ENCODE measurements around the gene RRBP1. TPM values are rescaled to one million over a fixed set of nuclear protein-coding genes. Genes with fewer than 3 reads are reported as not detected.
A peak's percentile ranks its signal among the peaks of the same experiment; 100 is the strongest.

The RRBP1 gene
- total RNA-seq, 1 donor from 2014 or later = 79.8 TPM

DNA sequence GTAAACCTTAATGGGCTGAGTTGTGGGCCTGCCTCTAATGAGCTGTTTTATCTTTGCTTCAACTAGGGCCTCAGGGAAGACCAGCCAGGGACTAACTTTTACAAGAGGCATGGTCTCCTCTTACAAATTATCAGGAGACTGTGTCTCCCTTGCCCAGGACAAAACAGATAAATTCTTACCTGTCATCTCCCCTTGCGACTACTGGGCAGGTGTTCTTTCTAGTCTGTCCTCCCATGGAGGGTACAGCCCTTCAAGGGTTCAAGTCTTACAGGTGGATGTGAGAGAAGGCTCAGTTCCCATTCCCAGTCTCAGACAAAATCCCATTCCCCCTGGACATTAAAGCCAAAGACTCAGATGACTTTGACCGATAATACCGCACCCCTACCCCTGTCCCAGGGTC lies 13.6 kb downstream of the RRBP1 start:
- no peaks in the 10 kb centered on the region for H3K27me3 ChIP-seq
- no peaks in the 10 kb centered on the region for H3K36me3 ChIP-seq
- H3K4me3 ChIP-seq = no peak overlapping the region
- DNase-seq (ENCODE audit: extremely low spot score in 2 of 2) = no peak
- H3K9me3 ChIP-seq = no peaks in the 10 kb centered on the region
- TF ChIP-seq POLR2AphosphoS5 (IDR thresholded peaks at IDR 0.05; ENCODE audit: insufficient read depth in 1 of 2, low read depth in 1 of 2) (no peak), POLR2A (IDR thresholded peaks at IDR 0.05) (no peak)
- TF ChIP-seq, protein P1, sequence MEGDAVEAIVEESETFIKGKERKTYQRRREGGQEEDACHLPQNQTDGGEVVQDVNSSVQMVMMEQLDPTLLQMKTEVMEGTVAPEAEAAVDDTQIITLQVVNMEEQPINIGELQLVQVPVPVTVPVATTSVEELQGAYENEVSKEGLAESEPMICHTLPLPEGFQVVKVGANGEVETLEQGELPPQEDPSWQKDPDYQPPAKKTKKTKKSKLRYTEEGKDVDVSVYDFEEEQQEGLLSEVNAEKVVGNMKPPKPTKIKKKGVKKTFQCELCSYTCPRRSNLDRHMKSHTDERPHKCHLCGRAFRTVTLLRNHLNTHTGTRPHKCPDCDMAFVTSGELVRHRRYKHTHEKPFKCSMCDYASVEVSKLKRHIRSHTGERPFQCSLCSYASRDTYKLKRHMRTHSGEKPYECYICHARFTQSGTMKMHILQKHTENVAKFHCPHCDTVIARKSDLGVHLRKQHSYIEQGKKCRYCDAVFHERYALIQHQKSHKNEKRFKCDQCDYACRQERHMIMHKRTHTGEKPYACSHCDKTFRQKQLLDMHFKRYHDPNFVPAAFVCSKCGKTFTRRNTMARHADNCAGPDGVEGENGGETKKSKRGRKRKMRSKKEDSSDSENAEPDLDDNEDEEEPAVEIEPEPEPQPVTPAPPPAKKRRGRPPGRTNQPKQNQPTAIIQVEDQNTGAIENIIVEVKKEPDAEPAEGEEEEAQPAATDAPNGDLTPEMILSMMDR (IDR thresholded peaks at IDR 0.05) = no peak
- intact Hi-C loops (cut with DNase I) = no loop called here
- H3K27ac ChIP-seq = no peak overlapping the region
- peaks cover 45% of the 10 kb centered on the region for H3K4me1 ChIP-seq

DNA sequence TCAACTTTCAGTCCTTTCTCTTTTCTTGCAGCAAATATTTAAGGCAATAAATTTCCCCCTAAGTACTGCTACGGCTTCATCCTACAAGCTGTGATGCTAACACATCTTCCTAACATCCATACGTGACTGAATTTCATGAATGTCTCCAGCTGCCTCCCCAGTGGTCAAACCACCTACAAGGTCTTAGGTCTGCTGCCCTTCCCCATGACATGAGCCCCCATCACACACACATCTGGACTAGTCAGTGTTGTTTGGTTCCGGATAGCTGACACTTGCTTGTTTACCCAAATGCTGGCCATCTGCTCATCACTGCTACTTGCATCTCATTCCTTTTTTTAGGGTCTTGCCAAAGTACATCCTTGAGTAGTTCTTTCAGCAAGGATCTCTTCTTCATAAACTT lies 14.6 kb downstream of the RRBP1 start:
- H3K36me3 ChIP-seq = no peaks in the 10 kb centered on the region
- no peak for DNase-seq (ENCODE audit: extremely low spot score in 2 of 2)
- intact Hi-C loops (cut with DNase I) = no loop called here
- H3K4me3 ChIP-seq = no peak overlapping the region
- peaks cover 47% of the 10 kb centered on the region for H3K4me1 ChIP-seq
- no peaks in the 10 kb centered on the region for H3K27me3 ChIP-seq
- no peaks in the 10 kb centered on the region for H3K9me3 ChIP-seq
- no peak overlapping the region for H3K27ac ChIP-seq
- TF ChIP-seq POLR2AphosphoS5 (IDR thresholded peaks at IDR 0.05; ENCODE audit: insufficient read depth in 1 of 2, low read depth in 1 of 2) = no peak
- no peak for TF ChIP-seq POLR2A (IDR thresholded peaks at IDR 0.05)
- TF ChIP-seq, protein P1 (IDR thresholded peaks at IDR 0.05) = no peak

DNA sequence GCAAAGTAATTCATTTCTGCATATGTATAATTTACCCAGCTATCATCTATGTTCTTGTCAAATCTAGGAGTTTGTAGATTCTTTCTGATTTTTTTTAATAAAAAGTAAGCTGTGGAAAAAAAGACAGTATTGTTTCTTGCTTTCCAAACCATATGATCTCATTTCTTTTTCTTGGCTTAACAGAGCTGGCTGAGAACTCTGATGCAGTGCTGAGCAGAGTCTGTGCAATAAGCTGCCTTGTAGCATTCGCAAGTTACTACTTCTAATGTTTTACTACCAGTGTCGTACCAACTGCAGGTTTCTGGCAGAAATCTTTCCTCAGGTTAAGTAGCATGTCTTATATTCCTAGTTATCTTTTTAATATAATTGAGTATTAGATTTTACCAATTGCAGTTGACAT lies 15.6 kb downstream of the RRBP1 start:
- no peak for TF ChIP-seq POLR2A (IDR thresholded peaks at IDR 0.05)
- TF ChIP-seq, protein P1 (IDR thresholded peaks at IDR 0.05) = no peak
- DNase-seq (ENCODE audit: extremely low spot score in 2 of 2) = no peak
- Histone ChIP-seq H3K27ac (no peak overlapping the region), H3K9me3 (no peaks in the 10 kb centered on the region), H3K4me3 (no peak overlapping the region), H3K36me3 (no peaks in the 10 kb centered on the region), H3K4me1 (peaks cover 46% of the 10 kb centered on the region), H3K27me3 (no peaks in the 10 kb centered on the region)
- intact Hi-C loops (cut with DNase I) = no loop called here

DNA sequence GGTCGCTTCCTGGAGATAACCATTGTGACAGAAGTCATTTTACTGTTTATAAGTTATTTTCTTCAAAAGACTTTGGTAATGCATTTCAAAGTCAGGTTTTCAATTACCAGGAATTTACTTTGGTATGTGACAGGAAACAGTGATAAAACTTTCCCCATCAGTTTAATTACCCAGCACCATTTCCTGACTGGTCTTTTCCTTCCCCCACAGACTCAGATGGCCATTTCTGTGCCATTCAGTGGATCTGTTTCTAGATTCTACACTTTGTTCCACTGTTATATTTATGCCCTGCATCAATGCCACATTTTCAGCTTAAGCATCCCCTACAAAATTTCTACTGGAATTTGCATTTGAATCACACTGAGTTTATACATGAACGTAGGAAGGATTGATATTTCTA lies 16.3 kb downstream of the RRBP1 start:
- Histone ChIP-seq H3K27ac (no peak overlapping the region), H3K4me3 (no peak overlapping the region), H3K9me3 (no peaks in the 10 kb centered on the region), H3K27me3 (no peaks in the 10 kb centered on the region), H3K36me3 (no peaks in the 10 kb centered on the region), H3K4me1 (peaks cover 47% of the 10 kb centered on the region)
- DNase-seq (ENCODE audit: extremely low spot score in 2 of 2) = no peak
- intact Hi-C loops (cut with DNase I) = no loop called here
- TF ChIP-seq POLR2AphosphoS5 (IDR thresholded peaks at IDR 0.05; ENCODE audit: insufficient read depth in 1 of 2, low read depth in 1 of 2) (no peak), POLR2A (IDR thresholded peaks at IDR 0.05) (no peak)

DNA sequence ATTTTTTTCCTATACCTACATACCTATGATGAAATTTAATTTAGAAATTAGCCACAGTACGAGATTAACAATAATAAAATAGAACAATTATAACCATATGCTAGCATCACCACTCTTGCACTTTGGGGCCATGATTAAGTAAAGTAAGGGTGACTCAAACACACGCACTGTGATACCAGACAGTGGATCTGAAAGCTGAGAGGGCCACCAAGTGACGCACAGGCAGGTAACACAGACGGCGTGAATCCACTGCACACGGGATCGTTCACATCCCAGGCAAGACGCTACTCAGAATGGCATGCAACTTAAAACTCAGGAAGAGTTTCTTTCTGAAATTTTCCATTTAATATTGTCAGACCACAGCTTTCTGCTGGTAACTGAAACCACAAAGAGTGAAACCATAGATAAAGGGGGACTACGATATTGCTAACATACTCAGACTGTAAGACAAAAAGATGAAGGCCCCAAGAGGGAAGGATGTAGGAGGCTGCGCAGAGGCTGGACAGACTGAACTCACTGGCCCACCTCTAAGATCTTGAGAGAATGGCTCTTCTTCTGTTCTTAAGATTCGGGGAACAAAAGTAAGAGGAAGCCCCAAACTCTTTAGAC lies 17.9 kb downstream of the RRBP1 start:
- Histone ChIP-seq H3K27ac (peak overlapping the region; percentile 9), H3K27me3 (no peaks in the 10 kb centered on the region), H3K9me3 (no peaks in the 10 kb centered on the region), H3K4me3 (no peak overlapping the region), H3K4me1 (peaks cover 47% of the 10 kb centered on the region), H3K36me3 (peaks cover 0 to 4% of the 10 kb centered on the region in 2 donors)
- no peak for DNase-seq (ENCODE audit: extremely low spot score in 2 of 2)
- no peak for TF ChIP-seq POLR2A (IDR thresholded peaks at IDR 0.05)
- TF ChIP-seq, protein P1 (IDR thresholded peaks at IDR 0.05) = no peak
- no peak for TF ChIP-seq POLR2AphosphoS5 (IDR thresholded peaks at IDR 0.05; ENCODE audit: insufficient read depth in 1 of 2, low read depth in 1 of 2)
- intact Hi-C loops (cut with DNase I) = no loop called here

Data from vagina (tissue), 2 donors.